KBM-7 (cell line): ENCODE measurements around the gene SFXN1.
A peak's percentile ranks its signal among the peaks of the same experiment; 100 is the strongest.

Experiments
- DNase-seq: peaks from one replicate; pipeline ENCODE4 v3.0.0-alpha.2; 2015
- in situ Hi-C: fragments of 300-500 bp; cut with MboI; formaldehyde crosslinking; loops from 2 replicates; pipeline ENCODE4 v1.14.3; 2020; ENCODE audit warnings: low sequenced_read_pairs, low pct_unique_long_range_greater_than_20kb, mixed read lengths

SFXN1 gene

GRCh38 chr5:175555168-175555785 is 76.9 kb downstream of the SFXN1 start:
- DNase-seq = no peak
- in situ Hi-C loops = no loop called here

- in situ Hi-C loops = no loop called here
- DNase-seq = no peak
Measured at GRCh38 chr5:175556794-175557193, 78.4 kb downstream of the SFXN1 start.

GRCh38 chr5:175557778-175558177 is 79.4 kb downstream of the SFXN1 start:
- DNase-seq = no peak
- in situ Hi-C loops = no loop called here

- in situ Hi-C loops = no loop called here
- DNase-seq = no peak
Measured at GRCh38 chr5:175558801-175559480, 80.6 kb downstream of the SFXN1 start.

- no peak for DNase-seq
- in situ Hi-C loops = no loop called here
Measured at GRCh38 chr5:175560011-175560410, 81.7 kb downstream of the SFXN1 start.

- in situ Hi-C loops = no loop called here
- no peak for DNase-seq
Measured at GRCh38 chr5:175561085-175561484, 82.7 kb downstream of the SFXN1 start.

GRCh38 chr5:175564716-175565115 is 86.4 kb downstream of the SFXN1 start:
- in situ Hi-C loops = no loop called here
- no peak for DNase-seq

- in situ Hi-C loops = no loop called here
- DNase-seq = no peak
Measured at GRCh38 chr5:175566697-175567096, 88.3 kb downstream of the SFXN1 start.

- peak; percentile 17 for DNase-seq
- in situ Hi-C loops = no loop called here
Measured at GRCh38 chr5:175567954-175568353, 89.6 kb downstream of the SFXN1 start.

GRCh38 chr5:175569701-175570100 is 91.3 kb downstream of the SFXN1 start:
- in situ Hi-C loops = no loop called here

GRCh38 chr5:175572886-175573285 is 94.5 kb downstream of the SFXN1 start:
- in situ Hi-C loops = no loop called here
- no peak for DNase-seq

More at GRCh38 chr5:175569701-175570100, 91.3 kb downstream of the SFXN1 start:
- no peak for DNase-seq

GRCh38 chr5:175573493-175574269 is 95.3 kb downstream of the SFXN1 start:
- DNase-seq = no peak
- in situ Hi-C loops = no loop called here

- in situ Hi-C loops = no loop called here
- DNase-seq = no peak
Measured at GRCh38 chr5:175575301-175575700, 96.9 kb downstream of the SFXN1 start.

- DNase-seq = peak; percentile 15
- in situ Hi-C loops = no loop called here
Measured at GRCh38 chr5:175576096-175576495, 97.7 kb downstream of the SFXN1 start.

- in situ Hi-C loops = no loop called here
- no peak for DNase-seq
Measured at GRCh38 chr5:175576591-175576990, 98.2 kb downstream of the SFXN1 start.
